PC-3 (cell line): ENCODE results near the gene NR1H2.

Experiments used
- CTCF ChIP-seq: fragments of 300-600 bp; sonication (generic); conservative IDR thresholded peaks from 2 replicates; pipeline ENCODE4 v1.5.1; 2017; ENCODE audit warnings: antibody characterized with exemption, low read depth, mild to moderate bottlenecking, low read length
- EZH2 ChIP-seq: fragments of 300-600 bp; sonication (generic); IDR thresholded peaks from one replicate; pipeline ENCODE4 v1.6.1; 2017; ENCODE audit warnings: antibody characterized with exemption, mild to moderate bottlenecking, low read length; ENCODE audit not compliant: unreplicated experiment

- TF ChIP-seq CTCF (no peak), EZH2 (no peak)
Measured at GRCh38 chr19:50420808-50421207, 44.6 kb downstream of the NR1H2 start.
